HepG2 (cell line): ENCODE results near the gene KMT2E. TPM values are rescaled to one million over a fixed set of nuclear protein-coding genes. Genes with fewer than 3 reads are reported as not detected.
A peak's percentile ranks its signal among the peaks of the same experiment; 100 is the strongest.

Experiments used
- ATAC-seq: fragments of 200-7000 bp; cut with Tn5 transposase; 3 replicates; pipeline ENCODE4 v1.9.1; 2020; ENCODE audit warnings: mild to moderate bottlenecking, moderate library complexity
- BruUV-seq: library from RNA; stranded (reverse); fragments of 400-500 nt; replicated peaks from 2 replicates; lab custom pipeline; 2021; lab: Mats Ljungman, UMichigan
- CTCF ChIA-PET: fragments of 300-600 bp; formaldehyde crosslinking; extraction: SDS; loops from one replicate; lab custom pipeline; 2021; ENCODE audit warnings: low total read pairs, inconsistent platforms, low intra/inter-chr PET ratio; lab: Yijun Ruan, JAX
- POLR2A ChIA-PET: fragments of 350-600 bp; sonication (Branson Sonifier 250); formaldehyde crosslinking; loops from one replicate; lab custom pipeline; 2020; ENCODE audit warnings: antibody characterized with exemption, inconsistent platforms; lab: Yijun Ruan, JAX
- DNase-seq: peaks from one replicate; pipeline ENCODE4 v3.0.0-alpha.2; 2015; ENCODE audit warnings: low spot score
- FAIRE-seq: peaks from 3 replicates; lab custom pipeline; 2011; peaks lifted over from hg19 to GRCh38; lab: Jason Lieb, UNC
- H2AFZ ChIP-seq: one replicate; pipeline ENCODE4 v1.6.1; 2011; ENCODE audit warnings: low read length, inconsistent platforms
- H3K27ac ChIP-seq: fragments of 300-600 bp; 3 replicates; pipeline ENCODE4 v1.8.0; 2011; ENCODE audit warnings: mixed run types, mild to moderate bottlenecking, mixed read lengths, low read length, inconsistent platforms; ENCODE audit not compliant: insufficient read depth; ENCODE audit errors: extremely low read length
- H3K27me3 ChIP-seq, 2 experiments: fragments of 200-600 bp in 1 of 2; 2 replicates in 1 of 2; 3 replicates in 1 of 2; pipeline versions ENCODE4 v1.6.0 to v1.8.0; 2011; ENCODE audit warnings: low read length in 2 of 2, mild to moderate bottlenecking in 2 of 2, moderate library complexity in 2 of 2, inconsistent platforms in 1 of 2; ENCODE audit not compliant: insufficient read depth in 2 of 2, control insufficient read depth in 1 of 2
- H3K36me3 ChIP-seq, 2 experiments: fragments of 200-600 bp in 1 of 2; replicated peaks in 1 of 2; 2 replicates in 1 of 2; 3 replicates in 1 of 2; pipeline versions ENCODE4 v1.5.1 to v1.8.0; 2011; ENCODE audit warnings: low read length in 2 of 2, inconsistent platforms in 1 of 2; ENCODE audit not compliant: insufficient read depth in 2 of 2, control insufficient read depth in 1 of 2
- H3K4me1 ChIP-seq: 2 replicates; pipeline ENCODE4 v1.5.1; 2012; ENCODE audit warnings: low read length, inconsistent platforms; ENCODE audit not compliant: insufficient read depth
- H3K4me2 ChIP-seq: 2 replicates; pipeline ENCODE4 v1.6.0; 2011; ENCODE audit warnings: low read depth, low read length, inconsistent platforms
- H3K4me3 ChIP-seq, 3 experiments: fragments of 200-600 bp in 1 of 3; sonication (generic), shearing (Covaris generic) in 1 of 3; replicated peaks in 1 of 3; 2 replicates each; pipeline ENCODE4 v1.5.1; 2011 to 2016; ENCODE audit warnings: low read length in 3 of 3, inconsistent platforms in 2 of 3, low read depth in 2 of 3, mild to moderate bottlenecking in 2 of 3, control low read depth in 1 of 3, mixed read lengths in 1 of 3; ENCODE audit not compliant: insufficient read depth in 1 of 3
- H3K79me2 ChIP-seq: one replicate; pipeline ENCODE4 v1.6.1; 2011; ENCODE audit warnings: low read length, inconsistent platforms; ENCODE audit not compliant: insufficient read depth
- H3K9ac ChIP-seq: 2 replicates; pipeline ENCODE4 v1.6.0; 2011; ENCODE audit warnings: mild to moderate bottlenecking, low read depth, low read length, inconsistent platforms; ENCODE audit not compliant: insufficient read depth
- H3K9me3 ChIP-seq: 2 replicates; pipeline ENCODE4 v1.5.1; 2012; ENCODE audit warnings: mild to moderate bottlenecking, low read length
- H4K20me1 ChIP-seq: 2 replicates; pipeline ENCODE4 v1.6.0; 2011; ENCODE audit warnings: inconsistent platforms, mild to moderate bottlenecking, low read length, moderate library complexity; ENCODE audit not compliant: insufficient read depth
- AGO1 ChIP-seq: fragments of 200-400 bp; formaldehyde crosslinking; IDR thresholded peaks from 2 replicates; pipeline ENCODE4 v1.6.1; 2017; ENCODE audit warnings: mild to moderate bottlenecking, low read depth, low read length, moderate library complexity; ENCODE audit not compliant: poor library complexity, severe bottlenecking
- ARNT2 ChIP-seq: sonication (generic); formaldehyde crosslinking; IDR thresholded peaks from 2 replicates; pipeline ENCODE4 v1.8.0; 2022; ENCODE audit warnings: mild to moderate bottlenecking, low read depth, missing genetic modification reagents, moderate library complexity
- CAMTA2 ChIP-seq: sonication (generic); formaldehyde crosslinking; IDR thresholded peaks from 2 replicates; pipeline ENCODE4 v1.4.0; 2020; ENCODE audit warnings: mild to moderate bottlenecking, missing genetic modification reagents, borderline replicate concordance
- CCDC6 ChIP-seq: sonication (generic); formaldehyde crosslinking; IDR thresholded peaks from 2 replicates; pipeline ENCODE4 v1.8.1; 2022; ENCODE audit warnings: mild to moderate bottlenecking, missing genetic modification reagents, moderate library complexity
- FOSL1 ChIP-seq: sonication (generic); formaldehyde crosslinking; IDR thresholded peaks from 2 replicates; pipeline ENCODE4 v1.9.0; 2021; ENCODE audit warnings: missing genetic modification reagents, borderline replicate concordance
- HMG20A ChIP-seq: IDR thresholded peaks from 2 replicates; pipeline ENCODE4 v1.6.1; 2016; ENCODE audit warnings: borderline replicate concordance
- JUN ChIP-seq: sonication (generic); formaldehyde crosslinking; IDR thresholded peaks from 2 replicates; pipeline ENCODE4 v1.4.0; 2020; ENCODE audit warnings: mild to moderate bottlenecking, missing genetic modification reagents
- KDM5B ChIP-seq: sonication (generic); formaldehyde crosslinking; IDR thresholded peaks from 2 replicates; pipeline ENCODE4 v1.4.0; 2020; ENCODE audit warnings: missing genetic modification reagents, mild to moderate bottlenecking, borderline replicate concordance
- NFYB ChIP-seq: sonication (generic); formaldehyde crosslinking; IDR thresholded peaks from 2 replicates; pipeline ENCODE4 v1.4.0; 2020; ENCODE audit warnings: missing genetic modification reagents
- POLR2AphosphoS5 ChIP-seq: IDR thresholded peaks from 2 replicates; pipeline ENCODE4 v1.6.1; 2012; ENCODE audit warnings: low read depth, low read length
- RFX1 ChIP-seq: fragments of 450-650 bp; IDR thresholded peaks from 2 replicates; pipeline ENCODE4 v1.6.1; 2017
- SOX6 ChIP-seq, 2 experiments: fragments of 450-650 bp in 1 of 2; sonication (generic) in 1 of 2; formaldehyde crosslinking in 1 of 2; IDR thresholded peaks; 2 replicates each; pipeline versions ENCODE4 v1.4.0 to v1.6.1; 2017 to 2020; ENCODE audit warnings: antibody characterized with exemption in 1 of 2, mild to moderate bottlenecking in 1 of 2, missing genetic modification reagents in 1 of 2
- SSRP1 ChIP-seq: IDR thresholded peaks from 2 replicates; pipeline ENCODE4 v1.6.1; 2016; ENCODE audit warnings: control low read depth
- TBX2 ChIP-seq: sonication (generic); formaldehyde crosslinking; IDR thresholded peaks from 2 replicates; pipeline ENCODE4 v1.5.0; 2020; ENCODE audit warnings: missing genetic modification reagents, mild to moderate bottlenecking, borderline replicate concordance
- TRIM24 ChIP-seq: sonication (generic); formaldehyde crosslinking; IDR thresholded peaks from 2 replicates; pipeline ENCODE4 v1.8.0; 2022; ENCODE audit warnings: mild to moderate bottlenecking, missing genetic modification reagents
- ZNF777 ChIP-seq: sonication (generic); formaldehyde crosslinking; IDR thresholded peaks from 2 replicates; pipeline ENCODE4 v1.4.0; 2020; ENCODE audit warnings: missing genetic modification reagents
- WGBS: methylation state at CpG from one replicate; pipeline ENCODE4 v1.1.6; 2017; ENCODE audit warnings: low lambda C conversion rate; 5-methylcytosine and 5-hydroxymethylcytosine counted together
- in situ Hi-C: cut with HindIII; loops from 2 replicates; pipeline ENCODE4 v1.10.0; 2017; ENCODE audit warnings: low pct_unique_long_range_greater_than_20kb; ENCODE audit not compliant: extremely low pct_ligation_motif_present
- intact Hi-C: fragments of 100-400 bp; cut with micrococcal nuclease; formaldehyde crosslinking; loops from one replicate; pipeline ENCODE4 v1.10.0; 2022; ENCODE audit not compliant: unreplicated experiment
- polyA plus RNA-seq, 8 experiments: library from polyadenylated mRNA; depleted of rRNA in 3 of 8; stranded (reverse) in 7 of 8; unstranded in 1 of 8; fragments of >200 nt; fragmentation: Illumina TruSeq in 4 of 8; extraction: Trizol in 4 of 8; gene quantifications; 2 replicates each; pipeline versions ENCODE4 v1.2.1 to v1.2.3, GENCODE V29; 2011 to 2016; ENCODE audit warnings: low read depth in 4 of 8, missing spikeins in 1 of 8, mixed read lengths in 1 of 8; ENCODE audit not compliant: insufficient read depth in 1 of 8
- total RNA-seq, 5 experiments: library from RNA; depleted of rRNA; stranded (reverse); fragments of >200 nt; fragmentation: Illumina TruSeq; extraction: Trizol; gene quantifications; 2 replicates each; pipeline ENCODE4 v1.2.3, GENCODE V29; 2016; ENCODE audit warnings: low read depth in 1 of 5
- TF ChIP-seq, protein P1 (sequence below): sonication (generic); formaldehyde crosslinking; IDR thresholded peaks from 2 replicates; pipeline ENCODE4 v1.5.0; 2020; ENCODE audit warnings: missing genetic modification reagents
- TF ChIP-seq, protein P2 (sequence below): IDR thresholded peaks from 2 replicates; pipeline ENCODE4 v1.6.1; 2016; ENCODE audit warnings: low read depth
- TF ChIP-seq, protein P3 (sequence below), 2 experiments: sonication (generic) in 1 of 2; formaldehyde crosslinking in 1 of 2; IDR thresholded peaks; 2 replicates each; pipeline versions ENCODE4 v1.4.0 to v1.6.1; 2018 to 2020; ENCODE audit warnings: missing genetic modification reagents in 2 of 2, borderline replicate concordance in 1 of 2, low read depth in 1 of 2, mild to moderate bottlenecking in 1 of 2, missing biosample characterization in 1 of 2

Gene KMT2E
- total and polyA plus RNA-seq, 2 of the 13 experiments (the other 11 are each of a cell fraction or from before 2014, with no cell fraction given) = 6.3 to 24.4 TPM

DNA sequence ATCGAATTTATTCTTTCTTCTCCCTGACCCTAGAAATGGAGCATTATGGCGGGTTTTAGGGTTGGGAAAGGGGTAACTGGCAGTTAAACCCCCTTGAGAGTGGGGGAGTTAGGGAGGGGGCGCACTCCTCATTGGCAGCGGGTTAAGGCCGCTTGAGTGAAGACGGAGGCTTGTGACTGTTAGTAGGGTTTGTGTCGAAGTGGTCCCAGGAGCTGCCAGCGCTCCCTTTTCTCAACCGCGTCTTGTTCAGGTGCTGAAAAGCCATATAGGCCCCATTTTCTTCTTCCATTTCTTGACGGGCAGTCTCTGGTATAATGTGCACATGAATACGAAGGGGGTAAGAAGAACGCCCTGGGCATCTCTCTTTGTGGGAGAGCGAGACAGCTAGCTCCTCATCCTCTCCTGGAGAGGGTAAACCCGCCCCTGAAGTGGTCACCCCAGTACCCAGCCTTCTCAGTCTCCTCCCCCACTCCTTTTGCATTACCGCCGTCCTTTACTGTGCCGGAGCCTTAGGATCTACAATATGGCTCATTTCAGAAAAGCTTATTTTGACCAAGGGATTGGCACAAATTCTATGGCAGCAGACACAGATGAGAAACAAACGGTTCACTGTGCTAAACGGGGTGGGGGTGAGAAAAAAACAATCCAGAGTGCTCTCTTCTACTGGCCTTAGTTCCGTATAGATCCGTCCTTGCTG, 836 bp downstream of the KMT2E start:
- ATAC-seq (no peak), FAIRE-seq (no peak), DNase-seq (peak; percentile 20)
- ChIA-PET POLR2A (interaction anchor here (0.7 to 3.8 kb wide), 5 partner anchors 10 to 51 kb away, joined by 3 to 50 read pairs (median 8); no protein-coding TSS in a partner anchor), CTCF (no interaction called here)
- intact Hi-C loops (no loop called here), in situ Hi-C loops (no loop called here)
- Histone ChIP-seq H3K27me3 (no peaks in the 10 kb centered on the region; a peak in 1 of 5 replicates), H3K4me2 (peak overlapping the region; percentile 79), H3K4me3 (peak overlapping the region; percentile 98 to 100 (median 99)), H3K9me3 (no peaks in the 10 kb centered on the region), H2AFZ (no peak overlapping the region), H3K4me1 (peaks cover 28% of the 10 kb centered on the region), H3K9ac (peak overlapping the region; percentile 100), H3K27ac (peak overlapping the region; percentile 100), H3K79me2 (peaks cover 94% of the 10 kb centered on the region), H3K36me3 (no peaks in the 10 kb centered on the region), H4K20me1 (peaks cover 50% of the 10 kb centered on the region)
- under 1% methylated on average over 20 of the region's 22 CpGs for WGBS
- BruUV-seq = TSS peak; percentile 41
- TF ChIP-seq CAMTA2 (CRISPR knock-in tag) (0 out of 2 replicates have a peak, but pooled peaks have one; percentile 43), FOSL1 (CRISPR knock-in tag) (no peak), AGO1 (no peak), NFYB (CRISPR knock-in tag) (no peak), TRIM24 (CRISPR knock-in tag) (no peak), RFX1 (no peak), POLR2AphosphoS5 (0 out of 2 replicates have a peak, but pooled peaks have one; percentile 31), TBX2 (CRISPR knock-in tag) (peak; percentile 11; the same call in 1 of the 2 replicates), ARNT2 (CRISPR knock-in tag) (no peak), CCDC6 (CRISPR knock-in tag) (no peak), KDM5B (CRISPR knock-in tag) (0 out of 2 replicates have a peak, but pooled peaks have one; percentile 43), ZNF777 (no peak), JUN (CRISPR knock-in tag) (no peak), HMG20A (no peak), SOX6 (IDR thresholded peaks at IDR 0.05) (no peak), SOX6 (CRISPR knock-in tag; IDR thresholded peaks at IDR 0.05) (0 out of 2 replicates have a peak, but pooled peaks have one; percentile 13), SSRP1 (CRISPR knock-in tag) (peak; percentile 45; the same call in 1 of the 2 replicates)
- TF ChIP-seq, protein P1, sequence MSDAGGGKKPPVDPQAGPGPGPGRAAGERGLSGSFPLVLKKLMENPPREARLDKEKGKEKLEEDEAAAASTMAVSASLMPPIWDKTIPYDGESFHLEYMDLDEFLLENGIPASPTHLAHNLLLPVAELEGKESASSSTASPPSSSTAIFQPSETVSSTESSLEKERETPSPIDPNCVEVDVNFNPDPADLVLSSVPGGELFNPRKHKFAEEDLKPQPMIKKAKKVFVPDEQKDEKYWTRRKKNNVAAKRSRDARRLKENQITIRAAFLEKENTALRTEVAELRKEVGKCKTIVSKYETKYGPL (CRISPR knock-in tag) = no peak
- TF ChIP-seq, protein P2, sequence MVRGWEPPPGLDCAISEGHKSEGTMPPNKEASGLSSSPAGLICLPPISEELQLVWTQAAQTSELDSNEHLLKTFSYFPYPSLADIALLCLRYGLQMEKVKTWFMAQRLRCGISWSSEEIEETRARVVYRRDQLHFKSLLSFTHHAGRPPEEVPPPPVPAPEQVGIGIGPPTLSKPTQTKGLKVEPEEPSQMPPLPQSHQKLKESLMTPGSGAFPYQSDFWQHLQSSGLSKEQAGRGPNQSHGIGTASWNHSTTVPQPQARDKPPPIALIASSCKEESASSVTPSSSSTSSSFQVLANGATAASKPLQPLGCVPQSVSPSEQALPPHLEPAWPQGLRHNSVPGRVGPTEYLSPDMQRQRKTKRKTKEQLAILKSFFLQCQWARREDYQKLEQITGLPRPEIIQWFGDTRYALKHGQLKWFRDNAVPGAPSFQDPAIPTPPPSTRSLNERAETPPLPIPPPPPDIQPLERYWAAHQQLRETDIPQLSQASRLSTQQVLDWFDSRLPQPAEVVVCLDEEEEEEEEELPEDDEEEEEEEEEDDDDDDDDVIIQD (CRISPR knock-in tag) = no peak
- TF ChIP-seq, protein P3, sequence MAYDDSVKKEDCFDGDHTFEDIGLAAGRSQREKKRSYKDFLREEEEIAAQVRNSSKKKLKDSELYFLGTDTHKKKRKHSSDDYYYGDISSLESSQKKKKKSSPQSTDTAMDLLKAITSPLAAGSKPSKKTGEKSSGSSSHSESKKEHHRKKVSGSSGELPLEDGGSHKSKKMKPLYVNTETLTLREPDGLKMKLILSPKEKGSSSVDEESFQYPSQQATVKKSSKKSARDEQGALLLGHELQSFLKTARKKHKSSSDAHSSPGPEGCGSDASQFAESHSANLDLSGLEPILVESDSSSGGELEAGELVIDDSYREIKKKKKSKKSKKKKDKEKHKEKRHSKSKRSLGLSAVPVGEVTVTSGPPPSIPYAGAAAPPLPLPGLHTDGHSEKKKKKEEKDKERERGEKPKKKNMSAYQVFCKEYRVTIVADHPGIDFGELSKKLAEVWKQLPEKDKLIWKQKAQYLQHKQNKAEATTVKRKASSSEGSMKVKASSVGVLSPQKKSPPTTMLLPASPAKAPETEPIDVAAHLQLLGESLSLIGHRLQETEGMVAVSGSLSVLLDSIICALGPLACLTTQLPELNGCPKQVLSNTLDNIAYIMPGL (CRISPR knock-in tag; IDR thresholded peaks at IDR 0.05; ENCODE audit: borderline replicate concordance in 1 of 2, low read depth in 1 of 2) = peak in 1 of 2 experiments; percentile 28; a peak in 1 of 4 replicates
